Activated CD8-positive, alpha-beta memory T cell treated with anti-CD3 and anti-CD28 coated beads, Interleukin-2, amount 50 U/mL, for 24 hours (primary cell): ENCODE data around the gene TGFB3.
"Not testable (repeated sequence)": the region's sequence is repeated elsewhere in the genome, so short reads cannot be mapped to it uniquely, and the experiment has no call there.

Source experiments
- DNase-seq: peaks from one replicate; pipeline ENCODE4 v3.0.0-alpha.2; 2020; ENCODE audit errors: extremely low read depth

Gene TGFB3

GRCh38 chr14:75960231-75960630 lies 21.6 kb downstream of the TGFB3 start:
- no peak for DNase-seq

- no peak for DNase-seq
Measured at GRCh38 chr14:75959031-75959430, 22.8 kb downstream of the TGFB3 start.

- DNase-seq = no peak
Measured at GRCh38 chr14:75952489-75952888, 29.3 kb downstream of the TGFB3 start.

- DNase-seq = no peak
Measured at GRCh38 chr14:75946785-75947184, 35.0 kb downstream of the TGFB3 start.

GRCh38 chr14:75944607-75945241 lies 37.1 kb downstream of the TGFB3 start:
- DNase-seq = no peak

- no peak for DNase-seq
Measured at GRCh38 chr14:75941030-75941429, 40.8 kb downstream of the TGFB3 start.

- DNase-seq = no peak
Measured at GRCh38 chr14:75939200-75939599, 42.6 kb downstream of the TGFB3 start.

- DNase-seq = no peak
Measured at GRCh38 chr14:75934998-75935628, 46.7 kb downstream of the TGFB3 start.

GRCh38 chr14:75933712-75934296 lies 48.0 kb downstream of the TGFB3 start:
- DNase-seq = no peak

GRCh38 chr14:75928690-75929181 lies 53.1 kb downstream of the TGFB3 start:
- DNase-seq = no peak

GRCh38 chr14:75927564-75928087 lies 54.2 kb downstream of the TGFB3 start:
- DNase-seq = no peak

GRCh38 chr14:75926431-75927115 lies 55.2 kb downstream of the TGFB3 start:
- DNase-seq = no peak

GRCh38 chr14:75925141-75925840 lies 56.5 kb downstream of the TGFB3 start:
- DNase-seq = not testable (repeated sequence)

GRCh38 chr14:75920421-75920820 lies 61.4 kb downstream of the TGFB3 start:
- DNase-seq = not testable (repeated sequence)

GRCh38 chr14:75917946-75918335 lies 63.9 kb downstream of the TGFB3 start:
- DNase-seq = no peak

- DNase-seq = no peak
Measured at GRCh38 chr14:75917322-75917945, 64.4 kb downstream of the TGFB3 start.

- DNase-seq = no peak
Measured at GRCh38 chr14:75915045-75915444, 66.8 kb downstream of the TGFB3 start.

GRCh38 chr14:75913183-75913582 lies 68.6 kb downstream of the TGFB3 start:
- DNase-seq = no peak

- DNase-seq = no peak
Measured at GRCh38 chr14:75911883-75912282, 69.9 kb downstream of the TGFB3 start.

- no peak for DNase-seq
Measured at GRCh38 chr14:75910048-75910447, 71.7 kb downstream of the TGFB3 start.

GRCh38 chr14:75909630-75910029 lies 72.2 kb downstream of the TGFB3 start:
- DNase-seq = no peak
